Activated B cell treated with CpG ODN at 0.5 μM for 24 hours (primary cell): ENCODE measurements around the gene ASCC1. TPM values are rescaled to one million over a fixed set of nuclear protein-coding genes. Genes with fewer than 3 reads are reported as not detected.

ENCODE experiments used
- ATAC-seq: fragments of 200-7000 bp; cut with Tn5 transposase; one replicate; pipeline ENCODE4 v1.10.0; 2021; ENCODE audit warnings: low read depth, mild to moderate bottlenecking, moderate library complexity
- CTCF ChIA-PET: fragments of 350-600 bp; sonication (Branson Sonifier 250); formaldehyde crosslinking; loops from one replicate; lab custom pipeline; 2021; ENCODE audit warnings: antibody characterized with exemption; lab: Charles Lee
- POLR2A ChIA-PET: fragments of 350-600 bp; sonication (Branson Sonifier 250); formaldehyde crosslinking; loops from one replicate; lab custom pipeline; 2021; ENCODE audit warnings: antibody characterized with exemption; lab: Charles Lee
- DNase-seq: peaks from one replicate; pipeline ENCODE4 v3.0.0; 2022
- H3K27ac Mint-ChIP-seq: one replicate; pipeline ENCODE4 v1.8.0; 2020; ENCODE audit warnings: mixed read lengths
- H3K27me3 Mint-ChIP-seq: one replicate; pipeline ENCODE4 v1.8.0; 2021; ENCODE audit warnings: mixed read lengths
- H3K36me3 Mint-ChIP-seq: one replicate; pipeline ENCODE4 v1.8.0; 2021; ENCODE audit warnings: low read depth, mixed read lengths
- H3K4me1 Mint-ChIP-seq: one replicate; pipeline ENCODE4 v1.8.0; 2021; ENCODE audit warnings: mixed read lengths
- H3K4me3 Mint-ChIP-seq: one replicate; pipeline ENCODE4 v1.8.0; 2020; ENCODE audit warnings: mild to moderate bottlenecking, mixed read lengths
- H3K9me3 Mint-ChIP-seq: one replicate; pipeline ENCODE4 v1.8.0; 2020; ENCODE audit warnings: mixed read lengths
- CTCF ChIP-seq: fragments of 200-600 bp; IDR thresholded peaks from one replicate; pipeline ENCODE4 v1.8.0; 2022; ENCODE audit warnings: antibody characterized with exemption, mild to moderate bottlenecking
- intact Hi-C: fragments of 100-400 bp; cut with micrococcal nuclease; formaldehyde crosslinking; loops from one replicate; pipeline ENCODE4 v1.15.1; 2024
- total RNA-seq: library from RNA; stranded (reverse); gene quantifications from 2 replicates; pipeline ENCODE4 v1.2.3, GENCODE V29; 2022

ASCC1 gene
- total RNA-seq, 1 donor from 2014 or later = 42.6 TPM

DNA sequence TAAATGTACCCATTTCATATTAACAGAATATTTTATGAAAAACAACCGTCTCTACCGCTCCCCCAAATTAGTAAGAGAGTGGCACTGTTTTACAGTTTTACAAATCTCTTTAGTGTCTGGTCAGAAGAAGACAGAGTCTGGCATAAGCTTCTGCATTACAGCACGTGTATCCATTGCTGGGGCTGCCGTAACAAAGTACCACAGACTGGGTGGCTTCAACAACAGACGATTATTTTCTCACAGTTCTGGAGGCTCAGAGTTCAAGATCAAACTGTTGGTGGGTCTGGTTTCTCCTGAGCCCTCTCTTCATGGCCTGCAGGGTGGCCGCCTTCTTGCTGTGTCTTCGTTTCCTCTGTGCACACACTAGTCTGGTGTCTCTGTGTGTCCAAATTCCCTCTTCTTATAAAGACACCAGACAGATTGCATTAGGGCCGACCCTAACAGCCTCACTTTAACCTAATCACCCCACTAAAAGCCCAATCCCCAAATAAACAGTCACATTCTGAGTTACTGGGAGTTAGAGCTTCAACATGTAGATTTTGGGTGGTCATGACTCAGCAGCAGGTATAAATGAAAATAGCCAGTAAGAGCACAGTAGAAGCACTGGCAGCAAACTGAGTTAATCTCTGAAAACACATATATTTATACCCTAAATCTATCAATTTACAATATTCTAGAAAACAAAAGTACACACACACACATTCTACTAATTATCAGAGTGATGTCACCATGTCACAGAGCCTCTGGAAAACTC, 123.7 kb downstream of the ASCC1 start:
- no peaks in the 10 kb centered on the region for H3K27me3 Mint-ChIP-seq
- intact Hi-C loops = no loop called here

DNA sequence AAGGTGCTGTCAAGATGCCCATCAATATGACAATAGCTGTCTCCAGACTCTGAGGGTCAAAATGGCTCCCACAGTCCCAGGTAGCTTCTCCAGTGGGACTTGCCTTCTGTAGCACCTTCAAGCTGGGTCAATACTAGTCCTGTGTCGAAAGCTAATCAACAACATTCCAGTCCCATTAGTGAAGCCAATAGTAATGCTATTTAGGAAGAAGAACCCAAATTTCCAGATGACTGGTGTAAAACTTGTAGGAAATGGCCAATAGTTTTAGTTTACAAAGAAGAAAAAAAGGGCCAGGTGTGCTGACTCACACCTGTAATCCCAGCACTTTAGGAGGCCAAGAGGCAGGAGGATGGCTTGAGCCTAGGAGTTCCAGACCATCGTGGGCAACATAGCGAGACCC, 125.8 kb downstream of the ASCC1 start:
- no peak overlapping the region for H3K4me3 Mint-ChIP-seq
- ChIA-PET POLR2A (interaction anchor here (0.7 to 4.1 kb wide), 5 partner anchors 126 to 245 kb away, joined by 3 to 35 read pairs (median 8); partner anchors contain the start of gene ASCC1), CTCF (interaction anchor here (1.8 kb wide), 1 partner anchor 42 kb away, joined by 13 read pairs; no protein-coding TSS in a partner anchor)
- H3K27ac Mint-ChIP-seq = no peak overlapping the region
- TF ChIP-seq CTCF = no peak
- peaks cover 9% of the 10 kb centered on the region for H3K36me3 Mint-ChIP-seq
- no peaks in the 10 kb centered on the region for H3K27me3 Mint-ChIP-seq
- H3K4me1 Mint-ChIP-seq = peaks cover 32% of the 10 kb centered on the region
- no peak for DNase-seq
- intact Hi-C loops = no loop called here
- no peak for ATAC-seq
- H3K9me3 Mint-ChIP-seq = no peaks in the 10 kb centered on the region

More for the DNA sequence above, 123.7 kb downstream of the ASCC1 start:
- H3K4me1 Mint-ChIP-seq = peaks cover 17% of the 10 kb centered on the region
- H3K36me3 Mint-ChIP-seq = peaks cover 26% of the 10 kb centered on the region
- TF ChIP-seq CTCF = no peak
- ChIA-PET POLR2A (interaction anchor here (0.6 to 1.5 kb wide), 2 partner anchors 13 to 29 kb away, joined by 4 to 5 read pairs; no protein-coding TSS in a partner anchor), CTCF (interaction anchor here (1.2 kb wide), 1 partner anchor 19 kb away, joined by 3 read pairs; no protein-coding TSS in a partner anchor)
- DNase-seq (no peak), ATAC-seq (no peak)
- H3K4me3 Mint-ChIP-seq = no peak overlapping the region
- H3K9me3 Mint-ChIP-seq = no peaks in the 10 kb centered on the region
- H3K27ac Mint-ChIP-seq = no peak overlapping the region

DNA sequence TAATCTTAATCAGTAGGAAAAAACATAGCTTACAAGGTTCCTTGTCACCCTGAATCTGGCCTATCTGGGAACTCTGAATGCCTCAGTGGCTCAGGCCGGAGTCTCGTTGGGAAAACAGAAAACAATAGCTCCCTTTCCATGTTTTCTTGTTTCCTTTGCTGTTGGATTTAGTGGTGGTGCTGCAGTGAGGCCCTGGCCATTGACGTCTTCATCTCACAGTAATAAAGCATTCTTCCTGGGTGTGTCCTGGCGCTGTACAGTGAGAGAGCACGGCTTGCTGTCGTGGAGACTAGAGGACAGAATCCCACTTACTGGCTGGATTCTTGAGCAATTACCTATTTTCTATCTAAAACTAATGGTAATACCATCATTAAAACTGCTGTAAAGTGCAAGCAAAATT, 126.5 kb downstream of the ASCC1 start:
- peak overlapping the region; percentile 65 for H3K27ac Mint-ChIP-seq
- H3K4me1 Mint-ChIP-seq = peaks cover 39% of the 10 kb centered on the region
- POLR2A ChIA-PET = interaction anchor here (1.0 to 4.1 kb wide), 8 partner anchors 10 to 245 kb away, joined by 4 to 35 read pairs (median 15); partner anchors contain the start of gene ASCC1
- H3K9me3 Mint-ChIP-seq = no peaks in the 10 kb centered on the region
- no peaks in the 10 kb centered on the region for H3K27me3 Mint-ChIP-seq
- H3K36me3 Mint-ChIP-seq = peaks cover 9% of the 10 kb centered on the region
- intact Hi-C loops = no loop called here
- no peak for TF ChIP-seq CTCF
- ATAC-seq (no peak), DNase-seq (no peak)
- peak overlapping the region; percentile 11 for H3K4me3 Mint-ChIP-seq
- CTCF ChIA-PET = interaction anchor here (1.8 kb wide), 1 partner anchor 42 kb away, joined by 13 read pairs; no protein-coding TSS in a partner anchor

DNA sequence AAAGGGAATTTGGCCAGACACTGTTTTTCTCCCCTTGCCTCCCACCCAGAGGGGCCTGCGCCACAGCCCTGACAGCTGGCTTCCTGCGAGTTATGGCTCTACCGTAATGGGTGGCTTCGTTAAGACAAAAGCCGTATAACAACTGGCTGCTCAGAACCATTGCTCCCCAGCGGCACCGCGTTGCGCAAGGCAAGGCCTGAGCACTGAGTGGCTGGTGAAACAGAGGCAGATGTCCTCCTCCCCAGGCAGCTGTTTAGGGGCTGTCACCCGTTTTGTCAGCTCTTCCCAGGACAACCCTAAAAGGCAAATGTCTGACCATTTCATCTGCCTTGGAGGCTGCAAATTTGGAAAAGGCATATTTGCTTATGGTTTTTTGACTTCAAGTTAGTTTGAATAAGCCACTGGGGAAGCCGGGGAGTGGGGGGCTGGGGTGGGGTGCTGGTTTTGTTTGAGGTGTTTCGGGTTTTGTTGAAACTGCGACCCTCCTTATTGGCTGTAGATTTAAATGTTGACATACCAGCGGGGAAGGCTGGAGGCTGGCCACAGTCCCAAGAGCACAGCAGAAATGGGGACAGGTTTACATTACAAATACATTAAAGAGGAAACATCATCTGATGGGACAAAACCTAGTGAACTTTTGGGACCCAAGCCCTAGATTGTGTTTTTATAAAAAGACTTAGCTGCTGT, 127.0 kb downstream of the ASCC1 start:
- ChIA-PET CTCF (interaction anchor here (1.3 to 1.8 kb wide), 3 partner anchors 40 to 243 kb away, joined by 3 to 13 read pairs (median 9); no protein-coding TSS in a partner anchor), POLR2A (interaction anchor here (0.6 to 4.1 kb wide), 17 partner anchors 10 to 246 kb away, joined by 3 to 35 read pairs (median 8); partner anchors contain the start of genes ASCC1 and DDIT4)
- no peaks in the 10 kb centered on the region for H3K27me3 Mint-ChIP-seq
- DNase-seq (peak; percentile 29), ATAC-seq (peak; percentile 27)
- no peak for TF ChIP-seq CTCF
- peaks cover 9% of the 10 kb centered on the region for H3K36me3 Mint-ChIP-seq
- intact Hi-C loops = loop anchor here (1.0 kb wide), 3 partner anchors 41 to 184 kb away; partner anchors contain the start of gene DDIT4
- H3K4me3 Mint-ChIP-seq = peak overlapping the region; percentile 99
- H3K4me1 Mint-ChIP-seq = peaks cover 39% of the 10 kb centered on the region
- H3K27ac Mint-ChIP-seq = peak overlapping the region; percentile 97
- H3K9me3 Mint-ChIP-seq = no peaks in the 10 kb centered on the region
